ENCODE data around the gene FAM219B. TPM values are rescaled to one million over a fixed set of nuclear protein-coding genes. Genes with fewer than 3 reads are reported as not detected.
"Not testable (repeated sequence)": the region's sequence is repeated elsewhere in the genome, so short reads cannot be mapped to it uniquely, and the experiment has no call there.

Gene FAM219B
- total RNA-seq, 1 experiment from 2014 or later = 52.1 TPM

- H3K4me3 ChIP-seq (ENCODE audit: insufficient read depth, low read depth, low read length) = no peak overlapping the region
- no peaks in the 10 kb centered on the region for H3K27me3 ChIP-seq (ENCODE audit: control insufficient read depth, insufficient read depth, low read length)
- DNase-seq = no peak
- H3K36me3 ChIP-seq (replicated peaks; ENCODE audit: control insufficient read depth, insufficient read depth, low read length) = peaks cover 26% of the 10 kb centered on the region
Measured at GRCh38 chr15:74892931-74893330, 13.7 kb downstream of the FAM219B start.

- Histone ChIP-seq H3K27me3 (ENCODE audit: control insufficient read depth, insufficient read depth, low read length) (no peaks in the 10 kb centered on the region), H3K4me3 (ENCODE audit: insufficient read depth, low read depth, low read length) (no peak overlapping the region), H3K36me3 (replicated peaks; ENCODE audit: control insufficient read depth, insufficient read depth, low read length) (peaks cover 24% of the 10 kb centered on the region)
- no peak for DNase-seq
Measured at GRCh38 chr15:74892313-74892712, 14.3 kb downstream of the FAM219B start.

- H3K36me3 ChIP-seq (replicated peaks; ENCODE audit: control insufficient read depth, insufficient read depth, low read length) = peaks cover 24% of the 10 kb centered on the region
- H3K27me3 ChIP-seq (ENCODE audit: control insufficient read depth, insufficient read depth, low read length) = no peaks in the 10 kb centered on the region
- H3K4me3 ChIP-seq (ENCODE audit: insufficient read depth, low read depth, low read length) = no peak overlapping the region
- DNase-seq = no peak
Measured at GRCh38 chr15:74891469-74891868, 15.2 kb downstream of the FAM219B start.

- Histone ChIP-seq H3K4me3 (ENCODE audit: insufficient read depth, low read depth, low read length) (peak overlapping the region; percentile 97), H3K36me3 (replicated peaks; ENCODE audit: control insufficient read depth, insufficient read depth, low read length) (peaks cover 21% of the 10 kb centered on the region), H3K27me3 (ENCODE audit: control insufficient read depth, insufficient read depth, low read length) (no peaks in the 10 kb centered on the region)
- DNase-seq = no peak
Measured at GRCh38 chr15:74890665-74890960, 16.0 kb downstream of the FAM219B start.

GRCh38 chr15:74889883-74890664 lies 16.6 kb downstream of the FAM219B start, which contains the start of gene MPI:
MPI (plus strand) TSS chr15:74890042; CDS start chr15:74890074, 32 bp downstream.
- peaks cover 21% of the 10 kb centered on the region for H3K36me3 ChIP-seq (replicated peaks; ENCODE audit: control insufficient read depth, insufficient read depth, low read length)
- DNase-seq = peak; percentile 99
- peak within 1 kb of the TSS; percentile 97 for H3K4me3 ChIP-seq (ENCODE audit: insufficient read depth, low read depth, low read length)
- H3K27me3 ChIP-seq (ENCODE audit: control insufficient read depth, insufficient read depth, low read length) = no peaks in the 10 kb centered on the region

GRCh38 chr15:74889390-74889882 lies 17.2 kb downstream of the FAM219B start:
- no peaks in the 10 kb centered on the region for H3K27me3 ChIP-seq (ENCODE audit: control insufficient read depth, insufficient read depth, low read length)
- peaks cover 21% of the 10 kb centered on the region for H3K36me3 ChIP-seq (replicated peaks; ENCODE audit: control insufficient read depth, insufficient read depth, low read length)
- H3K4me3 ChIP-seq (ENCODE audit: insufficient read depth, low read depth, low read length) = peak overlapping the region; percentile 97
- peak; percentile 77 for DNase-seq

GRCh38 chr15:74888716-74889115 lies 17.9 kb downstream of the FAM219B start:
- Histone ChIP-seq H3K4me3 (ENCODE audit: insufficient read depth, low read depth, low read length) (no peak overlapping the region), H3K27me3 (ENCODE audit: control insufficient read depth, insufficient read depth, low read length) (no peaks in the 10 kb centered on the region), H3K36me3 (replicated peaks; ENCODE audit: control insufficient read depth, insufficient read depth, low read length) (peaks cover 21% of the 10 kb centered on the region)
- no peak for DNase-seq

- peaks cover 10% of the 10 kb centered on the region for H3K36me3 ChIP-seq (replicated peaks; ENCODE audit: control insufficient read depth, insufficient read depth, low read length)
- DNase-seq; H3K27me3 ChIP-seq (ENCODE audit: control insufficient read depth, insufficient read depth, low read length); H3K4me3 ChIP-seq (ENCODE audit: insufficient read depth, low read depth, low read length): not testable (repeated sequence)
Measured at GRCh38 chr15:74887537-74888193, 19.0 kb downstream of the FAM219B start.

- Histone ChIP-seq H3K27me3 (ENCODE audit: control insufficient read depth, insufficient read depth, low read length) (no peaks in the 10 kb centered on the region), H3K4me3 (ENCODE audit: insufficient read depth, low read depth, low read length) (no peak overlapping the region), H3K36me3 (replicated peaks; ENCODE audit: control insufficient read depth, insufficient read depth, low read length) (no peaks in the 10 kb centered on the region)
- DNase-seq = no peak
Measured at GRCh38 chr15:74885461-74885860, 21.2 kb downstream of the FAM219B start.

- Histone ChIP-seq H3K36me3 (replicated peaks; ENCODE audit: control insufficient read depth, insufficient read depth, low read length) (no peaks in the 10 kb centered on the region), H3K4me3 (ENCODE audit: insufficient read depth, low read depth, low read length) (no peak overlapping the region), H3K27me3 (ENCODE audit: control insufficient read depth, insufficient read depth, low read length) (no peaks in the 10 kb centered on the region)
- DNase-seq = no peak
Measured at GRCh38 chr15:74884428-74885223, 22.0 kb downstream of the FAM219B start.

GRCh38 chr15:74882528-74882927 lies 24.1 kb downstream of the FAM219B start:
- no peaks in the 10 kb centered on the region for H3K36me3 ChIP-seq (replicated peaks; ENCODE audit: control insufficient read depth, insufficient read depth, low read length)
- no peak for DNase-seq
- H3K27me3 ChIP-seq (ENCODE audit: control insufficient read depth, insufficient read depth, low read length) = no peaks in the 10 kb centered on the region
- no peak overlapping the region for H3K4me3 ChIP-seq (ENCODE audit: insufficient read depth, low read depth, low read length)

GRCh38 chr15:74878273-74878672 lies 28.4 kb downstream of the FAM219B start:
- DNase-seq = no peak
- Histone ChIP-seq H3K4me3 (ENCODE audit: insufficient read depth, low read depth, low read length) (no peak overlapping the region), H3K27me3 (ENCODE audit: control insufficient read depth, insufficient read depth, low read length) (no peaks in the 10 kb centered on the region), H3K36me3 (replicated peaks; ENCODE audit: control insufficient read depth, insufficient read depth, low read length) (no peaks in the 10 kb centered on the region)

- H3K27me3 ChIP-seq (ENCODE audit: control insufficient read depth, insufficient read depth, low read length) = no peaks in the 10 kb centered on the region
- H3K4me3 ChIP-seq (ENCODE audit: insufficient read depth, low read depth, low read length) = peak overlapping the region; percentile 83
- H3K36me3 ChIP-seq (replicated peaks; ENCODE audit: control insufficient read depth, insufficient read depth, low read length) = no peaks in the 10 kb centered on the region
- DNase-seq = no peak
Measured at GRCh38 chr15:74873756-74874424, 32.8 kb downstream of the FAM219B start.

GRCh38 chr15:74873036-74873755 lies 33.5 kb downstream of the FAM219B start, which contains the start of gene SCAMP2:
SCAMP2 (minus strand) TSS chr15:74873365; CDS start chr15:74873255, 110 bp downstream.
- Histone ChIP-seq H3K4me3 (ENCODE audit: insufficient read depth, low read depth, low read length) (peak within 1 kb of the TSS; percentile 83), H3K36me3 (replicated peaks; ENCODE audit: control insufficient read depth, insufficient read depth, low read length) (no peaks in the 10 kb centered on the region; the same call in 1 of the 2 replicates), H3K27me3 (ENCODE audit: control insufficient read depth, insufficient read depth, low read length) (no peaks in the 10 kb centered on the region)
- DNase-seq = peak; percentile 99
